Glutamatergic neuron (in vitro differentiated cells): ENCODE measurements around the gene HLA-DQB1. TPM values are rescaled to one million over a fixed set of nuclear protein-coding genes. Genes with fewer than 3 reads are reported as not detected.

Experiments
- DNase-seq: peaks from one replicate; pipeline ENCODE4 v3.0.0; 2022
- H3K27ac Mint-ChIP-seq: one replicate; pipeline ENCODE4 v1.8.0; 2020; ENCODE audit warnings: mild to moderate bottlenecking, mixed read lengths, inconsistent platforms; ENCODE audit not compliant: unreplicated experiment
- H3K27me3 Mint-ChIP-seq: one replicate; pipeline ENCODE4 v1.8.0; 2020; ENCODE audit warnings: mild to moderate bottlenecking, moderate library complexity, mixed read lengths, inconsistent platforms; ENCODE audit not compliant: unreplicated experiment
- H3K36me3 Mint-ChIP-seq: one replicate; pipeline ENCODE4 v1.8.0; 2020; ENCODE audit warnings: mild to moderate bottlenecking, mixed read lengths, inconsistent platforms; ENCODE audit not compliant: unreplicated experiment
- H3K4me1 Mint-ChIP-seq: one replicate; pipeline ENCODE4 v1.8.0; 2020; ENCODE audit warnings: mild to moderate bottlenecking, low read depth, mixed read lengths, inconsistent platforms; ENCODE audit not compliant: unreplicated experiment
- H3K4me3 Mint-ChIP-seq: one replicate; pipeline ENCODE4 v1.8.0; 2020; ENCODE audit warnings: mild to moderate bottlenecking, mixed read lengths, inconsistent platforms; ENCODE audit not compliant: unreplicated experiment
- H3K9me3 Mint-ChIP-seq: one replicate; pipeline ENCODE4 v1.8.0; 2020; ENCODE audit warnings: mild to moderate bottlenecking, moderate library complexity, mixed read lengths, inconsistent platforms; ENCODE audit not compliant: unreplicated experiment
- CTCF ChIP-seq: fragments of 200-600 bp; sonication (generic); IDR thresholded peaks from one replicate; pipeline ENCODE4 v1.5.0; 2021; ENCODE audit not compliant: partially characterized antibody, unreplicated experiment
- total RNA-seq: library from RNA; stranded (reverse); fragmentation: NEBNext Ultra II Directional; extraction: Animal tissue kit (Norgen Biotek cat#: 25700); gene quantifications from one replicate; pipeline ENCODE4 v1.2.1, GENCODE V29; 2021; ENCODE audit not compliant: unreplicated experiment

HLA-DQB1 gene
- total RNA-seq, 1 donor from 2014 or later, result not detected

DNA sequence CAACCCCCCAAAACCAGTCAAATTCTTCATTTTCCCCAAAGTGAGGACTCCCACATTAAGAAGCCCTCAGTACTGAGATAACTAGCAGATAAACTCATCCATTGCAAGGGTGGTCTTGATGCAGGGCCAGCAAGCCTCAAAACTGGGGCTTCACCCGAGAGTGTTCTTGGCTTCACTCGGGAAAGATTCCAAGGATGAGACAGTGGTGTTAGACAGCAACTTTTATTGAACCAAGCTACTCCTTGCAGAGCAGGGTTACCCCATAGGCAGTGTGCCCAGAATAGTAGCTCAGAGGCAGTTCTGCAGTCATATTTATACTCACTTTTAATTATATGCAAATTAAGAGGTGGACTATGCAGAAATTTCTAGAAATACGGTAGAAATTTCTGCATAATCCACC, 45.1 kb downstream of the HLA-DQB1 start:
- Mint-ChIP-seq H3K27ac (no peak overlapping the region), H3K4me1 (no peaks in the 10 kb centered on the region), H3K36me3 (peaks cover 5% of the 10 kb centered on the region), H3K9me3 (peaks cover 1% of the 10 kb centered on the region), H3K4me3 (no peak overlapping the region), H3K27me3 (no peaks in the 10 kb centered on the region)
- TF ChIP-seq CTCF, result no peak
- DNase-seq, result no peak

DNA sequence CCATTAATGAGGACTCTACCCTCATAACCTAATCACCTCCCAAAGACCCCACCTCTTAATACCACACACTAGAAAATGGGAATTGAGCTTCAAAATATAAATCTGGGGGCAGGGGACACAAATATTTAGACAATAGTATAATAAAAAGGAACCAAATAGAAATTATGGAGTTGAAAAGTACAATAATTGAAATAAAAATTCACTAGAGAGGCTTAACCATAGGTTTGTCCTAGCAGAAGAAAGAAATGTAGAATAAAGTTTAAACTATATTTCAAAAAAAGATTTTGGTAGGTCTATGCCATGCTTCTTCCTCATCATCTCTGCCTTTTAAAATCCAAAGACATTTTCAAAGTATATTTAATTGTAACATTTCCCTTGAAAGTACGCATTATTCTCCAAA, 48.7 kb downstream of the HLA-DQB1 start:
- Mint-ChIP-seq H3K9me3 (peaks cover 1% of the 10 kb centered on the region), H3K4me3 (no peak overlapping the region), H3K27me3 (no peaks in the 10 kb centered on the region), H3K27ac (no peak overlapping the region), H3K4me1 (no peaks in the 10 kb centered on the region), H3K36me3 (peaks cover 5% of the 10 kb centered on the region)
- no peak for TF ChIP-seq CTCF
- DNase-seq, result no peak

DNA sequence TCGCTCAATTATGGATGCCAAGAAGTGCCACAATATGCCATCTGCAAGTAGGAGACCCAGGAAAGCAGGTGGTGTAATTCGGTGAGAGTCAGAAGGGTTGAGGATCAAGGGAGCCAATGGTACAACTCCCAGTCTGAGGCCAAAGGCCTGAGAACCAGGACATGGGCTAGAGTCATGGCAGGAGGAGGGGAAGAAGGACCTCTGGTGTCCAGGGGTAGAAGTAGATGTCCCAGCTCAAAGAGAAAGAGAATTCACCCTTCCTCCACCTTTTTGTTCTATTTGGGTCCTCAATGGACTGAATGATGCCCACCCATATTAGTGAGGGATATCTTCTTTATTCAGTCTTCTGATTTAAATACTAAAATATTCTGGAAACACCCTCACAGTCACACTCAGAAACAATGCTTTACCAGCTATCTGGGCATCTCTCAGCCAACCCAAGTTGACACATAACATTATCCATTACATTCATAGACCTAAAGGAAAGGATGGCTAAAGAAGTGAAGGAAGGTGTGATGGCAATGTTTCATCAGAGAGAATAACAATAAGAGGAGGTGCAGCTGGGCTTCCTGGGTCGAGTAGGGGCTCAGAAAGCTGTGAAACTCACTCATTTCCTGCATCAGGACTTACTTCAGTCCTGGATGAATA, 50.4 kb downstream of the HLA-DQB1 start:
- no peaks in the 10 kb centered on the region for H3K4me1 Mint-ChIP-seq
- no peak overlapping the region for H3K27ac Mint-ChIP-seq
- H3K4me3 Mint-ChIP-seq, result no peak overlapping the region
- no peak for DNase-seq
- H3K27me3 Mint-ChIP-seq, result no peaks in the 10 kb centered on the region
- peaks cover 5% of the 10 kb centered on the region for H3K36me3 Mint-ChIP-seq
- no peak for TF ChIP-seq CTCF
- peaks cover 1% of the 10 kb centered on the region for H3K9me3 Mint-ChIP-seq

DNA sequence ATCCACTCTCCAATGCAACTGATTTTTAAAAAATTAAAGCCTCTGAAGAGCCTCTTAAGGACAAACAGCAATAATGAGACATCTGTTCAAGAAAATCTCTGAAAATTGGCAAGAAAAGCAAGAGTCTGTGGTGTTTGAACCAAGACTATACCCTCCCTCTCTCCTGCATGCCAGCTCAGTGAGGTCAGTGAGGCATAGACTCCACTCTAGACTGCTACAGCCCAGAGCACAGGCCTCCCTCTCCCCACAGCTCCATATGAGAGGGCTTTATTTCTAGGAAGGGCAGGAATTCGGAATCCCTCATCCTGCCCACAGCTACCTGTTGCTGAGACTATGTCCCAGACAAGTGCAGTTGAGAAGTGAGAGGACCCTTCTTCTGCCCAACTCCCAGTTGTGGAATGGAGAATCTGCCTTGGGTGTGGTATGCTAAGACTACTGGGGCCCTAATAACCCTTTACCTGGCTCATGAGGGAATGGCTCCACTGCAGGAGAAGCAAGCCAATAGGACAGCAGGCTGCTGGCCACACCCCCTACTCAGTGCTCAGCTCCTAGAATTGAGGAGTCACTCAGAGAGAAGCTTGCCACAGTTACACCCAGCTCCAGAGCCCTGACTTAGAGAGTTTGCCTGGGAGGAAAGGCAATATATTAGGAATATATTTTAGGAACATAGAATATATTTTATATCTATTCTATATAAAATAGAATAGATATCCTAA, 51.9 kb downstream of the HLA-DQB1 start:
- peaks cover 1% of the 10 kb centered on the region for H3K9me3 Mint-ChIP-seq
- DNase-seq, result no peak

More for the DNA sequence above, 51.9 kb downstream of the HLA-DQB1 start:
- Mint-ChIP-seq H3K4me3 (no peak overlapping the region), H3K4me1 (no peaks in the 10 kb centered on the region), H3K27ac (no peak overlapping the region), H3K27me3 (no peaks in the 10 kb centered on the region), H3K36me3 (peaks cover 5% of the 10 kb centered on the region)
- TF ChIP-seq CTCF, result no peak
